Endodermal cell (in vitro differentiated cells): ENCODE results near the gene ARHGEF18. TPM values are rescaled to one million over a fixed set of nuclear protein-coding genes. Genes with fewer than 3 reads are reported as not detected.
A peak's percentile ranks its signal among the peaks of the same experiment; 100 is the strongest.
"Not testable (repeated sequence)": the region's sequence is repeated elsewhere in the genome, so short reads cannot be mapped to it uniquely, and the experiment has no call there.

Source experiments
- DNase-seq: peaks from one replicate; pipeline ENCODE4 v3.0.0-alpha.2; 2017
- H3K27ac ChIP-seq: 2 replicates; pipeline ENCODE4 v1.5.1; 2013; ENCODE audit warnings: mild to moderate bottlenecking, low read depth, low read length, moderate library complexity
- H3K27me3 ChIP-seq: 2 replicates; pipeline ENCODE4 v1.6.1; 2013; ENCODE audit warnings: mild to moderate bottlenecking, low read length, moderate library complexity; ENCODE audit not compliant: insufficient read depth, control insufficient read depth, poor library complexity, severe bottlenecking
- H3K36me3 ChIP-seq: 2 replicates; pipeline ENCODE4 v1.7.0; 2013; ENCODE audit warnings: mild to moderate bottlenecking, low read length, moderate library complexity; ENCODE audit not compliant: control insufficient read depth, insufficient read depth
- H3K4me1 ChIP-seq: one replicate; pipeline ENCODE4 v1.7.0; 2013; ENCODE audit warnings: low read length; ENCODE audit not compliant: control insufficient read depth, insufficient read depth
- H3K4me3 ChIP-seq: 2 replicates; pipeline ENCODE4 v1.5.1; 2013; ENCODE audit warnings: mild to moderate bottlenecking, low read length, moderate library complexity
- H3K9ac ChIP-seq: 2 replicates; pipeline ENCODE4 v1.6.1; 2013; ENCODE audit warnings: mild to moderate bottlenecking, low read length, moderate library complexity; ENCODE audit not compliant: poor library complexity, severe bottlenecking; ENCODE audit errors: extremely low read depth
- H3K9me3 ChIP-seq: 2 replicates; pipeline ENCODE4 v1.6.1; 2013; ENCODE audit warnings: mild to moderate bottlenecking, low read length, moderate library complexity; ENCODE audit not compliant: control insufficient read depth
- H3K27ac Mint-ChIP-seq: 2 replicates; pipeline ENCODE4 v1.8.0; 2020; ENCODE audit warnings: mixed read lengths
- H3K27me3 Mint-ChIP-seq: 2 replicates; pipeline ENCODE4 v1.8.0; 2021; ENCODE audit warnings: mild to moderate bottlenecking, mixed read lengths; ENCODE audit not compliant: insufficient read depth
- H3K36me3 Mint-ChIP-seq: 2 replicates; pipeline ENCODE4 v1.8.0; 2020; ENCODE audit warnings: low read depth, mixed read lengths
- H3K4me1 Mint-ChIP-seq: 2 replicates; pipeline ENCODE4 v1.8.0; 2020; ENCODE audit warnings: mixed read lengths
- H3K4me3 Mint-ChIP-seq: 2 replicates; pipeline ENCODE4 v1.8.0; 2020; ENCODE audit warnings: mild to moderate bottlenecking, moderate library complexity, mixed read lengths
- H3K9me3 Mint-ChIP-seq: 2 replicates; pipeline ENCODE4 v1.8.0; 2020; ENCODE audit warnings: mild to moderate bottlenecking, mixed read lengths
- CTCF ChIP-seq: fragments of 200-600 bp; sonication (generic); conservative IDR thresholded peaks from 2 replicates; pipeline ENCODE4 v1.5.0; 2021; ENCODE audit warnings: antibody characterized with exemption, mild to moderate bottlenecking
- WGBS, 2 experiments: methylation state at CpG; one replicate each; pipeline versions ENCODE4 v1.1.5 to v1.1.7; 2013; ENCODE audit warnings: missing lambda C conversion rate in 2 of 2, mixed read lengths in 1 of 2; ENCODE audit not compliant: insufficient coverage in 1 of 2, insufficient read length in 1 of 2; 5-methylcytosine and 5-hydroxymethylcytosine counted together
- total RNA-seq, 2 donors: library from RNA; stranded (reverse); fragmentation: NEBNext Ultra II Directional in 1 of 2; extraction: Animal tissue kit (Norgen Biotek cat#: 25700) in 1 of 2; gene quantifications; 2 replicates in 1 of 2; 3 replicates in 1 of 2; pipeline ENCODE4 v1.2.1, GENCODE V29; 2021

Gene ARHGEF18
- total RNA-seq, 2 donors from 2014 or later: 51.7 to 53.3 TPM

- DNase-seq: no peak
- no peak overlapping the region for H3K4me3 Mint-ChIP-seq
- peak; percentile 66 for TF ChIP-seq CTCF
- Histone ChIP-seq H3K4me3 (no peak overlapping the region), H3K9ac (no peak overlapping the region), H3K27ac (no peak overlapping the region), H3K9me3 (no peaks in the 10 kb centered on the region), H3K4me1 (no peaks in the 10 kb centered on the region), H3K27me3 (peaks cover 32% of the 10 kb centered on the region), H3K36me3 (no peaks in the 10 kb centered on the region)
- no peaks in the 10 kb centered on the region for H3K9me3 Mint-ChIP-seq
- no peaks in the 10 kb centered on the region for H3K36me3 Mint-ChIP-seq
- peaks cover 42% of the 10 kb centered on the region for H3K27me3 Mint-ChIP-seq
- WGBS, 2 experiments: 77 to 83% methylated on average over 8 to 10 of the region's 10 CpGs
- H3K4me1 Mint-ChIP-seq: no peaks in the 10 kb centered on the region
- H3K27ac Mint-ChIP-seq: no peak overlapping the region
Measured at GRCh38 chr19:7366701-7367420, 18.1 kb downstream of the ARHGEF18 start.

- H3K4me3 ChIP-seq: no peak overlapping the region
- no peak overlapping the region for H3K9ac ChIP-seq
- H3K4me3 Mint-ChIP-seq: no peak overlapping the region
- H3K9me3 Mint-ChIP-seq: no peaks in the 10 kb centered on the region
- no peaks in the 10 kb centered on the region for H3K36me3 ChIP-seq
- H3K4me1 ChIP-seq: no peaks in the 10 kb centered on the region
- WGBS, 2 experiments: 72 to 79% methylated on average over 4 of the region's 4 CpGs
- DNase-seq: no peak
- H3K27ac ChIP-seq: no peak overlapping the region
- peaks cover 18% of the 10 kb centered on the region for H3K27me3 ChIP-seq
- H3K4me1 Mint-ChIP-seq: no peaks in the 10 kb centered on the region
- no peaks in the 10 kb centered on the region for H3K36me3 Mint-ChIP-seq
- H3K9me3 ChIP-seq: no peaks in the 10 kb centered on the region
- H3K27ac Mint-ChIP-seq: no peak overlapping the region
- peaks cover 27% of the 10 kb centered on the region for H3K27me3 Mint-ChIP-seq
- no peak for TF ChIP-seq CTCF
Measured at GRCh38 chr19:7368456-7368855, 19.7 kb downstream of the ARHGEF18 start.

- not testable (repeated sequence) for H3K36me3 Mint-ChIP-seq, H3K4me1 ChIP-seq, H3K36me3 ChIP-seq, H3K4me1 Mint-ChIP-seq, H3K27ac ChIP-seq, H3K9me3 ChIP-seq, H3K9me3 Mint-ChIP-seq, H3K9ac ChIP-seq, H3K27ac Mint-ChIP-seq, H3K4me3 Mint-ChIP-seq, H3K4me3 ChIP-seq, DNase-seq
- 83 to 86% methylated on average over 13 of the region's 13 CpGs for WGBS, 2 experiments
- H3K27me3 Mint-ChIP-seq: peaks cover 23% of the 10 kb centered on the region
- H3K27me3 ChIP-seq: peaks cover 14% of the 10 kb centered on the region
Measured at GRCh38 chr19:7368866-7369265, 20.1 kb downstream of the ARHGEF18 start.
